Sigmoid colon (tissue), 7 donors: ENCODE measurements around the gene EP400. TPM values are rescaled to one million over a fixed set of nuclear protein-coding genes. Genes with fewer than 3 reads are reported as not detected.

Experiments
- DNase-seq: peaks from one replicate; pipeline ENCODE4 v3.0.0-alpha.2; 2019
- H3K27ac ChIP-seq, 4 donors: fragments of 200-600 bp; sonication (generic); one replicate each; pipeline ENCODE4 v1.5.1; 2016 to 2019; ENCODE audit warnings: mild to moderate bottlenecking in 1 of 4
- H3K27me3 ChIP-seq, 3 donors: fragments of 200-600 bp; sonication (generic); one replicate each; pipeline ENCODE4 v1.5.1; 2019; ENCODE audit warnings: mild to moderate bottlenecking in 1 of 3
- H3K36me3 ChIP-seq, 4 donors: fragments of 200-600 bp; sonication (generic); one replicate each; pipeline ENCODE4 v1.5.1; 2016 to 2019
- H3K4me1 ChIP-seq, 4 donors: fragments of 200-600 bp; sonication (generic); one replicate each; pipeline ENCODE4 v1.5.1; 2017 to 2019
- H3K4me3 ChIP-seq, 4 donors: fragments of 200-600 bp; sonication (generic); one replicate each; pipeline ENCODE4 v1.5.1; 2017 to 2019; ENCODE audit warnings: mild to moderate bottlenecking in 2 of 4, moderate library complexity in 1 of 4
- H3K9me3 ChIP-seq, 4 donors: fragments of 200-600 bp in 3 of 4; sonication (generic) in 3 of 4; one replicate each; pipeline versions ENCODE4 v1.5.1 to v1.6.1; 2013 to 2019
- EP300 ChIP-seq, 4 donors: sonication (generic); formaldehyde crosslinking; IDR thresholded peaks; one replicate each; pipeline ENCODE4 v1.6.1; 2017; ENCODE audit warnings: antibody characterized with exemption in 4 of 4
- POLR2A ChIP-seq, 2 donors: fragments of 450-650 bp; IDR thresholded peaks; one replicate each; pipeline ENCODE4 v1.6.1; 2016; ENCODE audit warnings: antibody characterized with exemption in 2 of 2, mild to moderate bottlenecking in 2 of 2, moderate library complexity in 2 of 2
- POLR2AphosphoS5 ChIP-seq, 4 donors: sonication (generic); formaldehyde crosslinking; IDR thresholded peaks; one replicate each; pipeline ENCODE4 v1.6.1; 2017; ENCODE audit warnings: antibody characterized with exemption in 4 of 4
- WGBS, 2 donors: extraction: QIAGEN DNeasy Blood & Tissue Kit; methylation state at CpG; one replicate each; pipeline ENCODE4 v1.1.7; 2013; 5-methylcytosine and 5-hydroxymethylcytosine counted together
- intact Hi-C: fragments of 100-400 bp; cut with DNase I; formaldehyde crosslinking; loops from one replicate; pipeline ENCODE4 v1.15.1; 2023
- polyA plus RNA-seq, 3 donors: library from polyadenylated mRNA; stranded (reverse); fragments of 200-250 nt; gene quantifications; one replicate each; pipeline ENCODE4 v1.2.3, GENCODE V29; 2013
- total RNA-seq, 4 donors: library from RNA; depleted of rRNA; stranded (reverse); fragments of >200 nt; gene quantifications; one replicate each; pipeline ENCODE4 v1.1.0, GENCODE V29; 2016
- TF ChIP-seq, protein P1 (sequence below), 4 experiments: fragments of 450-650 bp in 3 of 4; fragments of 200-600 bp in 1 of 4; IDR thresholded peaks; one replicate each; pipeline ENCODE4 v1.5.1; 2016 to 2019; ENCODE audit warnings: antibody characterized with exemption in 4 of 4, mild to moderate bottlenecking in 3 of 4, moderate library complexity in 2 of 4
- donor health status: healthy with polysubstance abuse.
- donor health status: Bipolar disorder and iron deficiency.
- donor health status: healthy.

Gene EP400
- total and polyA plus RNA-seq, 7 donors = 3.2 to 35.7 (median 14.6) TPM

DNA sequence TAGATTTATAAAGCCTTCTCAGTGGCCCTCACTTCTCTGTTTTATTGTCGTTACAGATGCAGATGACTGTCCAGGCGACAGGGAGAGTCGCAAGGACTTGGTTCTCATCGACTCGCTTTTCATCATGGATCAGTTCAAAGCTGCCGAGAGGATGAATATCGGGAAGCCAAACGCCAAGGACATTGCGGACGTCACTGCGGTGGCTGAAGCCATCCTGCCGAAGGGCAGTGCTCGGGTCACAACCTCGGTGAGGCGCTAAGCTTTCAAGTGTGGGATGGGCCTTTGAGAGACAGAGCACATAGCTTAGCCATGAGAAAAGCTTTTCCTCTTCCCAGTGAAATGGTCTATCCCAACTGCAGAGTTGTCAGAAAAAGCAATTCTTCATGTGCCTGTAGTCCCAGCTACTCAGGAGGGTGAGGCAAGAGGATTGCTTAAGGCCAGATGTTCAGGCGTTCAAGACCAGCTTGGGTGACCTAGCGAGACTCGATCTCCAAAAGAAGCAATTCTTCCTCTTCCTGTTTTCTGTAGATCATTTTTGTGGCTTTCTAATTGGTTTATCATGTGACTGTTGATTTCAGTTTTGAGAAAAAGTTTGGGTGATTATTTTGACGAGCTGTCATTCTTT, 56.4 kb downstream of the EP400 start:
- DNase-seq = no peak
- no peaks in the 10 kb centered on the region for H3K4me1 ChIP-seq
- 95 to 96% methylated on average over 19 of the region's 19 CpGs for WGBS, 2 donors
- no peaks in the 10 kb centered on the region for H3K27me3 ChIP-seq
- TF ChIP-seq POLR2AphosphoS5 (IDR thresholded peaks at IDR 0.05) (no peak), POLR2A (IDR thresholded peaks at IDR 0.05) (no peak), EP300 (IDR thresholded peaks at IDR 0.05) (no peak)
- TF ChIP-seq, protein P1, sequence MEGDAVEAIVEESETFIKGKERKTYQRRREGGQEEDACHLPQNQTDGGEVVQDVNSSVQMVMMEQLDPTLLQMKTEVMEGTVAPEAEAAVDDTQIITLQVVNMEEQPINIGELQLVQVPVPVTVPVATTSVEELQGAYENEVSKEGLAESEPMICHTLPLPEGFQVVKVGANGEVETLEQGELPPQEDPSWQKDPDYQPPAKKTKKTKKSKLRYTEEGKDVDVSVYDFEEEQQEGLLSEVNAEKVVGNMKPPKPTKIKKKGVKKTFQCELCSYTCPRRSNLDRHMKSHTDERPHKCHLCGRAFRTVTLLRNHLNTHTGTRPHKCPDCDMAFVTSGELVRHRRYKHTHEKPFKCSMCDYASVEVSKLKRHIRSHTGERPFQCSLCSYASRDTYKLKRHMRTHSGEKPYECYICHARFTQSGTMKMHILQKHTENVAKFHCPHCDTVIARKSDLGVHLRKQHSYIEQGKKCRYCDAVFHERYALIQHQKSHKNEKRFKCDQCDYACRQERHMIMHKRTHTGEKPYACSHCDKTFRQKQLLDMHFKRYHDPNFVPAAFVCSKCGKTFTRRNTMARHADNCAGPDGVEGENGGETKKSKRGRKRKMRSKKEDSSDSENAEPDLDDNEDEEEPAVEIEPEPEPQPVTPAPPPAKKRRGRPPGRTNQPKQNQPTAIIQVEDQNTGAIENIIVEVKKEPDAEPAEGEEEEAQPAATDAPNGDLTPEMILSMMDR (IDR thresholded peaks at IDR 0.05) = no peak
- no peaks in the 10 kb centered on the region for H3K9me3 ChIP-seq
- H3K27ac ChIP-seq = no peak overlapping the region
- no peak overlapping the region for H3K4me3 ChIP-seq
- H3K36me3 ChIP-seq = peaks cover 20 to 63% (median 33%) of the 10 kb centered on the region in 4 donors
- intact Hi-C loops = no loop called here

DNA sequence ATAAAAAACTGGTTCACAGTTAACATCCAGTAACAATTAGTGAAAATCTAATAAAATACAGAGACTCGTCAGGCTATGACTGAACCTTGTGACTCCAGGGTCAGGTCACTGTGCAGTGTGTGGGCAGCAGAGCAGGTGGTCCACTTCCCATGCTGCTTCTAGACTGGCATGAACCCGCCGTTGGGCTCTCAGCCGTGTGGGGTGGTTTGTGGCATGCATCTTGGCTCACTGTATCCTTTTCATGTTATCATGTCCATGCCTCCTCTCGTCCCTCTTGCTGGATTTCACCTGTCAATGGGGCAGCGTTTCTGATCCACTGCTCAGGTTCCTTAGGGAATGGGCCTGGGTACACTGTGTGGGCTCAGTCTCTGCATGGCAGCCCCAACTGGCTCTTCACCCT, 57.3 kb downstream of the EP400 start:
- Histone ChIP-seq H3K27ac (no peak overlapping the region), H3K4me1 (no peaks in the 10 kb centered on the region), H3K4me3 (no peak overlapping the region), H3K27me3 (no peaks in the 10 kb centered on the region), H3K9me3 (no peaks in the 10 kb centered on the region), H3K36me3 (peaks cover 20 to 72% (median 39%) of the 10 kb centered on the region in 4 donors)
- no peak for TF ChIP-seq POLR2A (IDR thresholded peaks at IDR 0.05)
- TF ChIP-seq, protein P1 (IDR thresholded peaks at IDR 0.05) = no peak
- no peak for TF ChIP-seq POLR2AphosphoS5 (IDR thresholded peaks at IDR 0.05)
- TF ChIP-seq EP300 (IDR thresholded peaks at IDR 0.05) = no peak
- 95 to 96% methylated on average over 6 of the region's 6 CpGs for WGBS, 2 donors
- DNase-seq = no peak
- intact Hi-C loops = no loop called here

DNA sequence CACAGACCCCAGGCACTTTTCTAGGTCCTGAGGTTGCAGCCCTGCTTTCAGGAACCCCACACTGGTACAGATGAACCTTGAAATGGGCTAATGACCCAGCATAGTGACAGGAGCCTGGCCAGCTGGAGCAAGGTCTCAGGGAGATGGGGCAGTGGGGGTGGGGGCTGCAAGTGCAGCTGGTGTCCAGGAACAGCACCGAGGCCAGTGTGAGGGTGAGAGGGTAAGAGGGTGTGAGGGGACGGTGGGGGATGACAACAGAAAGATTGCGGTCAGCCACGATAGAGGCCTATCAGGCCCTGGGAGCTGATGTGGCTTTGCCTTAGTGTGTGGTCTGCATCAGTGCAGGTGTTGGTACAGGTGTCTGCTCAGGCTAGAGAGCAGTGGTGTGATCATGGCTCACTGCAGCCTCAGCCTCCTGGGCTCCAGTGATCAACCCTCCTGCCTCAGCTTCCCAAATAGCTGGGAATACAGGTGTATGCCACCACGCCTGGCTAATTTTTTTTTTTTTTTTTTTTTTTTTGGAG, 59.7 kb downstream of the EP400 start:
- H3K27me3 ChIP-seq = no peaks in the 10 kb centered on the region
- TF ChIP-seq POLR2AphosphoS5 (IDR thresholded peaks at IDR 0.05) (no peak), EP300 (IDR thresholded peaks at IDR 0.05) (no peak), POLR2A (IDR thresholded peaks at IDR 0.05) (no peak)
- TF ChIP-seq, protein P1 (IDR thresholded peaks at IDR 0.05) = no peak
- H3K4me3 ChIP-seq = no peak overlapping the region
- H3K9me3 ChIP-seq = no peaks in the 10 kb centered on the region
- WGBS, 2 donors = 94 to 97% methylated on average over 5 of the region's 5 CpGs
- H3K27ac ChIP-seq = no peak overlapping the region
- H3K36me3 ChIP-seq = peaks cover 32 to 89% (median 59%) of the 10 kb centered on the region in 4 donors
- H3K4me1 ChIP-seq = no peaks in the 10 kb centered on the region
- intact Hi-C loops = no loop called here
- DNase-seq = no peak

DNA sequence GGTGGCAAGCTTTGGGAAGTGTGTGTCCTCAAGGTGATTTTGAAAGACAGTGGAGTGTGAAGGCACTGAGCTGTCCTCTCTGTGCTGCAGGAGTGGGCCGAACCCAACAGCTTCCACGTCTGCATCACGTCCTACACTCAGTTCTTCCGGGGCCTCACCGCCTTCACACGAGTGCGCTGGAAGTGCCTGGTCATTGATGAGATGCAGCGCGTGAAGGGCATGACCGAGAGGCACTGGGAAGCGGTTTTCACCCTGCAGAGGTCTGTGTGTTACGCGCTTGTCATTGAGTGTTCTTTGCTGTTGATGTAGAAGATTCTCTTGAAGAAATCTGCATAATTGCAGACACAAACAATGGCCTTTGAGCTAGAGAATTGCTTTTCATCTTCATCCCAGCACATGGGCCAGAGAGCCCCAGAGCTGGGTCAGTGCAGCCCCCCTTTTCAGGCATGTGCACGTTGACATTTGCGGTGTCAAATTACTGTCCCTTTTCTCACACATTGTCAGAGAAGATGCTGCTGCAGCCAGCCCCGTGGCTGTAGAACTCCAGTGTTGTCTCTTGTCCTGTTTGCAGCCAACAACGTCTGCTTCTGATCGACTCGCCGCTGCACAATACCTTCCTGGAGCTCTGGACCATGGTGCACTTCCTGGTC, 63.3 kb downstream of the EP400 start:
- no peak for TF ChIP-seq EP300 (IDR thresholded peaks at IDR 0.05)
- no peak for TF ChIP-seq POLR2AphosphoS5 (IDR thresholded peaks at IDR 0.05)
- TF ChIP-seq POLR2A (IDR thresholded peaks at IDR 0.05) = no peak
- TF ChIP-seq, protein P1 (IDR thresholded peaks at IDR 0.05) = no peak
- intact Hi-C loops = no loop called here
- WGBS, 2 donors = 89 to 91% methylated on average over 20 of the region's 20 CpGs

More for the DNA sequence above, 63.3 kb downstream of the EP400 start:
- no peaks in the 10 kb centered on the region for H3K9me3 ChIP-seq
- no peak for DNase-seq
- H3K4me3 ChIP-seq = no peak overlapping the region
- peaks cover 26 to 90% (median 58%) of the 10 kb centered on the region in 4 donors for H3K36me3 ChIP-seq
- no peaks in the 10 kb centered on the region for H3K4me1 ChIP-seq
- no peak overlapping the region for H3K27ac ChIP-seq
- no peaks in the 10 kb centered on the region for H3K27me3 ChIP-seq
